CD14-positive monocyte (primary cell): ENCODE data around the gene BCR. TPM values are rescaled to one million over a fixed set of nuclear protein-coding genes. Genes with fewer than 3 reads are reported as not detected.
"Not testable (repeated sequence)": the region's sequence is repeated elsewhere in the genome, so short reads cannot be mapped to it uniquely, and the experiment has no call there.

ENCODE experiments used
- DNase-seq, 3 donors: peaks; one replicate each; pipeline ENCODE4 v3.0.0-alpha.2; 2011 to 2022
- H2AFZ ChIP-seq: 2 replicates; pipeline ENCODE4 v1.6.0; 2012; ENCODE audit warnings: mild to moderate bottlenecking, low read depth, low read length, inconsistent platforms; ENCODE audit not compliant: insufficient read depth, poor library complexity, severe bottlenecking
- H3K27ac ChIP-seq, 2 donors: 1 replicate in 1 of 2; 2 replicates in 1 of 2; pipeline ENCODE4 v1.5.1; 2012 to 2013; ENCODE audit warnings: low read length in 2 of 2, control low read depth in 1 of 2, inconsistent platforms in 1 of 2, low read depth in 1 of 2, mild to moderate bottlenecking in 1 of 2
- H3K27me3 ChIP-seq, 2 donors: one replicate each; pipeline versions ENCODE4 v1.6.0 to v1.6.1; 2011 to 2013; ENCODE audit warnings: low read length in 2 of 2; ENCODE audit not compliant: control insufficient read depth in 2 of 2, insufficient read depth in 2 of 2
- H3K36me3 ChIP-seq, 2 donors: replicated peaks in 1 of 2; 1 replicate in 1 of 2; 2 replicates in 1 of 2; pipeline versions ENCODE4 v1.5.1 to v1.6.1; 2012 to 2013; ENCODE audit warnings: low read length in 2 of 2, control low read depth in 1 of 2, inconsistent platforms in 1 of 2, mild to moderate bottlenecking in 1 of 2; ENCODE audit not compliant: insufficient read depth in 2 of 2, control insufficient read depth in 1 of 2
- H3K4me1 ChIP-seq, 2 donors: 1 replicate in 1 of 2; 2 replicates in 1 of 2; pipeline versions ENCODE4 v1.5.1 to v1.6.1; 2012 to 2013; ENCODE audit warnings: low read length in 2 of 2, control low read depth in 1 of 2, inconsistent platforms in 1 of 2, mild to moderate bottlenecking in 1 of 2, moderate library complexity in 1 of 2; ENCODE audit not compliant: insufficient read depth in 2 of 2, control insufficient read depth in 1 of 2
- H3K4me2 ChIP-seq: replicated peaks from 2 replicates; pipeline ENCODE3; 2012; ENCODE audit warnings: low read length, moderate library complexity, mild to moderate bottlenecking; ENCODE audit not compliant: poor library complexity, severe bottlenecking; ENCODE audit errors: extremely low read depth
- H3K4me3 ChIP-seq, 3 experiments: fragments of 200-600 bp in 1 of 3; sonication (generic) in 1 of 3; replicated peaks in 1 of 3; 1 replicate in 2 of 3; 2 replicates in 1 of 3; pipeline ENCODE4 v1.5.1; 2011 to 2013; ENCODE audit warnings: low read length in 3 of 3, mild to moderate bottlenecking in 3 of 3, control low read depth in 2 of 3, low read depth in 2 of 3, inconsistent platforms in 1 of 3, moderate library complexity in 1 of 3
- H3K79me2 ChIP-seq: 2 replicates; pipeline ENCODE4 v1.6.0; 2012; ENCODE audit warnings: mild to moderate bottlenecking, control low read depth, inconsistent platforms, low read length, moderate library complexity; ENCODE audit not compliant: insufficient read depth
- H3K9ac ChIP-seq: 2 replicates; pipeline ENCODE4 v1.6.0; 2017; ENCODE audit warnings: low read length, mild to moderate bottlenecking; ENCODE audit not compliant: insufficient read depth, poor library complexity, severe bottlenecking
- H3K9me3 ChIP-seq, 2 donors: replicated peaks in 1 of 2; 1 replicate in 1 of 2; 2 replicates in 1 of 2; pipeline versions ENCODE4 v1.5.1 to v1.6.1; 2012 to 2013; ENCODE audit warnings: low read length in 2 of 2, control low read depth in 1 of 2; ENCODE audit not compliant: control insufficient read depth in 1 of 2, insufficient read depth in 1 of 2
- H4K20me1 ChIP-seq: 2 replicates; pipeline ENCODE4 v1.6.0; 2012; ENCODE audit warnings: mild to moderate bottlenecking, low read length, control low read depth, moderate library complexity; ENCODE audit not compliant: insufficient read depth
- H3K27ac Mint-ChIP-seq, 7 donors: one replicate each; pipeline ENCODE4 v1.8.0; 2020; ENCODE audit warnings: mild to moderate bottlenecking in 7 of 7, mixed read lengths in 7 of 7, moderate library complexity in 6 of 7, inconsistent platforms in 2 of 7
- H3K27me3 Mint-ChIP-seq, 3 donors: one replicate each; pipeline ENCODE4 v1.8.0; 2021 to 2022; ENCODE audit warnings: low read depth in 3 of 3, mild to moderate bottlenecking in 3 of 3, mixed read lengths in 3 of 3, moderate library complexity in 3 of 3, inconsistent platforms in 1 of 3
- H3K36me3 Mint-ChIP-seq, 2 donors: one replicate each; pipeline ENCODE4 v1.8.0; 2020; ENCODE audit warnings: mixed read lengths in 2 of 2, inconsistent platforms in 1 of 2, mild to moderate bottlenecking in 1 of 2
- H3K4me1 Mint-ChIP-seq: one replicate; pipeline ENCODE4 v1.8.0; 2020; ENCODE audit warnings: mild to moderate bottlenecking, mixed read lengths
- H3K4me3 Mint-ChIP-seq, 2 donors: one replicate each; pipeline ENCODE4 v1.8.0; 2020; ENCODE audit warnings: mild to moderate bottlenecking in 2 of 2, mixed read lengths in 2 of 2, moderate library complexity in 1 of 2
- H3K9me3 Mint-ChIP-seq, 7 donors: one replicate each; pipeline ENCODE4 v1.8.0; 2020 to 2022; ENCODE audit warnings: mixed read lengths in 7 of 7, mild to moderate bottlenecking in 6 of 7, moderate library complexity in 6 of 7, inconsistent platforms in 2 of 7
- CTCF ChIP-seq: fragments of 200-600 bp; IDR thresholded peaks from one replicate; pipeline ENCODE4 v1.8.0; 2022; ENCODE audit warnings: antibody characterized with exemption, mild to moderate bottlenecking
- WGBS: methylation state at CpG from one replicate; pipeline ENCODE4 v1.1.5; 2013; ENCODE audit warnings: missing lambda C conversion rate; ENCODE audit not compliant: insufficient coverage; 5-methylcytosine and 5-hydroxymethylcytosine counted together
- intact Hi-C, 2 donors: fragments of 100-400 bp; cut with micrococcal nuclease; formaldehyde crosslinking; loops; one replicate each; pipeline versions ENCODE4 v1.15.0 to v1.15.1; 2023
- polyA plus RNA-seq, 3 donors: library from polyadenylated mRNA; depleted of rRNA in 1 of 3; unstranded in 2 of 3; stranded (reverse) in 1 of 3; fragments of 300-500 nt in 2 of 3; fragments of >200 nt in 1 of 3; fragmentation: Illumina TruSeq in 2 of 3; gene quantifications; 1 replicate in 2 of 3; 2 replicates in 1 of 3; pipeline ENCODE4 v1.2.3, GENCODE V29; 2012 to 2021
- small RNA-seq: library from RNA; depleted of rRNA; stranded (forward); fragments of <200 nt; gene quantifications from one replicate; pipeline ENCODE3, GENCODE V24; 2012; ENCODE audit warnings: low read depth; ENCODE audit not compliant: insufficient read length

The BCR gene
- polyA plus RNA-seq, 3 donors: 0.97 to 20.9 (median 0.97) TPM

DNA sequence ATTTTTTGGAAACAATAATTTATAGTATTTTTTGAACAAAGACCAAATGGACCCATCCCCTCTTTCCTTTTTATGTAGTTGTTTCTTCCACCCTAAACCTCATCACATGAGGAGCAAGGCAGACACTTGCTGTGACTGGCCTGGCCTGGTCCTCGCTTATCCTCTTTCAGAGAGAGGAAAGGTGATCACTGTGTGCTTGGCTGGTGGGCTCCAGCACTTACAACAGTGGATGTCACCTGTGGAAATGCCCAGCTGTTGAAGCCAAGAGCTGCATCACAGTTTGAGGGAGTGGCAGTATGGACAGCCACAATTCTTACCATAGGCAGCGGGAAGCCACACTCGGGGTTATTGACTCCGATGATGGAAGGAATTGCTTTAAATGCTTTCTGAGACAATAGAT, 185.7 kb downstream of the BCR start:
- Mint-ChIP-seq H3K27me3 (peaks cover 2 to 12% (median 4%) of the 10 kb centered on the region in 3 donors), H3K36me3 (no peaks in the 10 kb centered on the region), H3K27ac (no peak overlapping the region), H3K9me3 (peaks cover 0 to 2% (median 0%) of the 10 kb centered on the region in 7 donors), H3K4me3 (no peak overlapping the region), H3K4me1 (no peaks in the 10 kb centered on the region)
- no CpG with 5 or more reads among the region's 4 CpGs for WGBS
- H3K4me2 ChIP-seq: no peak overlapping the region
- H3K9ac ChIP-seq: no peak overlapping the region
- no peaks in the 10 kb centered on the region for H3K27me3 ChIP-seq
- H3K27ac ChIP-seq: no peak overlapping the region
- H2AFZ ChIP-seq: no peak overlapping the region
- no peak for DNase-seq
- H3K4me1 ChIP-seq: no peaks in the 10 kb centered on the region
- H3K4me3 ChIP-seq: no peak overlapping the region
- H4K20me1 ChIP-seq: no peaks in the 10 kb centered on the region
- intact Hi-C loops: no loop called here
- H3K79me2 ChIP-seq: no peaks in the 10 kb centered on the region
- no peak for TF ChIP-seq CTCF
- no peaks in the 10 kb centered on the region for H3K36me3 ChIP-seq
- H3K9me3 ChIP-seq: no peaks in the 10 kb centered on the region

DNA sequence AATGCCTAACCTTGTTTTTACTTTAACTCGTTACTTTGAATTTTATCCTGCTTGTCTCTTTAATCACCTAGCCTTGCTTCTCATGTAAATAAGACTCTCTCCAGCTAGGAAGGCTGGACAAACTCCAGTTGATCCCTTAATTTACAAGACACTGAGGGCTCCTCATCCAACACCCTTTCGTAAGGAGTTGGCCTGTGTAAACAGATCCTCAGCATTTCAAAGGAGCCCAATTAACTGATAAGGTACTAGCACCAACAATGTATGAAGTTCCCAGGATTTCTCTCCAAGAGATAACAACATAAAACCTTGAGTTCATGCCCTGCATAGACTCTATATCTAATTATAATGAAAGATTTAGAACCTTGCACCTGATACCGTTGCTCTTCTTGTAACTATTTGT, 186.9 kb downstream of the BCR start:
- H3K4me1 ChIP-seq, H4K20me1 ChIP-seq, H3K4me3 Mint-ChIP-seq, H3K9me3 Mint-ChIP-seq, intact Hi-C loops, H3K9me3 ChIP-seq, H3K4me1 Mint-ChIP-seq, H2AFZ ChIP-seq, H3K27me3 ChIP-seq, DNase-seq, H3K9ac ChIP-seq, H3K79me2 ChIP-seq, H3K4me3 ChIP-seq, H3K27ac ChIP-seq, H3K27ac Mint-ChIP-seq, H3K36me3 Mint-ChIP-seq, H3K36me3 ChIP-seq, H3K4me2 ChIP-seq: not testable (repeated sequence)
- 88% methylated on average over 1 of the region's 3 CpGs for WGBS
- H3K27me3 Mint-ChIP-seq: peaks cover 3 to 12% (median 4%) of the 10 kb centered on the region in 3 donors

Small RNA genes lying within 50 kb of the gene (small RNA-seq; reads per million reads assigned to genes)
- gene BCRP8 (not detected), gene RF00017 (not detected), gene RF00066 (not detected), gene RN7SL263P (not detected)

Other genes with a start within 250 kb of the BCR start
- under 1 TPM in 2 of 3 donors, not detected in 1; 0.04 to 0.05 TPM for gene GNAZ, start 110.0 kb upstream of the BCR start, polyA plus RNA-seq
- gene RSPH14, start 38.5 kb upstream of the BCR start, polyA plus RNA-seq: under 1 TPM in 1 of 3 donors, not detected in 2; 0.17 TPM
- gene RAB36, start 35.0 kb upstream of the BCR start, polyA plus RNA-seq: under 1 TPM; 0.37 to 0.78 (median 0.49) TPM